A673 (cell line): Measurements from ENCODE around the gene COL28A1.

Source experiments
- CTCF ChIP-seq: fragments of 300-800, 200-600 bp; sonication (generic); conservative IDR thresholded peaks from 2 replicates; pipeline ENCODE4 v1.5.1; 2017; ENCODE audit warnings: low read depth, mild to moderate bottlenecking, antibody characterized with exemption, low read length, moderate library complexity, mixed read lengths
- EZH2 ChIP-seq: fragments of 200-600 bp; sonication (generic); IDR thresholded peaks from 2 replicates; pipeline ENCODE4 v1.6.1; 2017; ENCODE audit warnings: borderline replicate concordance, low read depth, mild to moderate bottlenecking, mixed read lengths, antibody characterized with exemption, low read length; ENCODE audit not compliant: poor library complexity, severe bottlenecking

- TF ChIP-seq CTCF (no peak), EZH2 (no peak)
These were observed 49.3 kb downstream of the COL28A1 start for GRCh38 chr7:7486362-7486761.
